Measurements from ENCODE around the gene HARBI1. TPM values are rescaled to one million over a fixed set of nuclear protein-coding genes. Genes with fewer than 3 reads are reported as not detected.

The HARBI1 gene
- total and polyA plus RNA-seq, 9 of the 15 experiments (the other 6 are each of a cell fraction or from before 2014, with no cell fraction given) = 3.5 to 8.4 (median 5.5) TPM

- TF ChIP-seq TFAM (CRISPR knock-in tag; conservative IDR thresholded peaks at IDR 0.05) (no peak), SMARCC2 (IDR thresholded peaks at IDR 0.05; ENCODE audit: low read depth) (peak; percentile 84; the same call in 1 of the 2 replicates), ATF1 (CRISPR knock-in tag; IDR thresholded peaks at IDR 0.05) (no peak), ATF1 (tag; IDR thresholded peaks at IDR 0.05) (no peak), ZSCAN32 (CRISPR knock-in tag; IDR thresholded peaks at IDR 0.05) (no peak), NRF1 (conservative IDR thresholded peaks at IDR 0.05 in 1 of 2, IDR thresholded peaks at IDR 0.05 in 1 of 2) (no peak), NFRKB (IDR thresholded peaks at IDR 0.05; ENCODE audit: low read depth) (no peak), ZNF57 (CRISPR knock-in tag; IDR thresholded peaks at IDR 0.05) (no peak), CBX2 (IDR thresholded peaks at IDR 0.05; ENCODE audit: insufficient read depth, low read length, poor library complexity, severe bottlenecking) (no peak), ZNF79 (CRISPR knock-in tag; IDR thresholded peaks at IDR 0.05; ENCODE audit: low read depth) (no peak), VEZF1 (CRISPR knock-in tag; IDR thresholded peaks at IDR 0.05) (peak; percentile 30; the same call in 1 of the 2 replicates), SAFB2 (IDR thresholded peaks at IDR 0.05; ENCODE audit: borderline replicate concordance, low read depth, low read length, severe bottlenecking) (no peak), ZNF695 (CRISPR knock-in tag; IDR thresholded peaks at IDR 0.05) (no peak), HSF4 (CRISPR knock-in tag; IDR thresholded peaks at IDR 0.05; ENCODE audit: borderline replicate concordance) (no peak), HDGF (IDR thresholded peaks at IDR 0.05) (0 out of 2 replicates have a peak, but pooled peaks have one; percentile 8), KAT8 (IDR thresholded peaks at IDR 0.05; ENCODE audit: low read depth) (no peak), SREBF1 (IDR thresholded peaks at IDR 0.05; ENCODE audit: borderline replicate concordance, low read depth, low read length) (no peak), SMARCE1 (IDR thresholded peaks at IDR 0.05) (peak; percentile 92), PKNOX1 (IDR thresholded peaks at IDR 0.05) (no peak), MCM5 (IDR thresholded peaks at IDR 0.05; ENCODE audit: low read depth) (no peak), BACH1 (tag; IDR thresholded peaks at IDR 0.05) (peak; percentile 58; the same call in 1 of the 2 replicates)
- TF ChIP-seq, protein P1, sequence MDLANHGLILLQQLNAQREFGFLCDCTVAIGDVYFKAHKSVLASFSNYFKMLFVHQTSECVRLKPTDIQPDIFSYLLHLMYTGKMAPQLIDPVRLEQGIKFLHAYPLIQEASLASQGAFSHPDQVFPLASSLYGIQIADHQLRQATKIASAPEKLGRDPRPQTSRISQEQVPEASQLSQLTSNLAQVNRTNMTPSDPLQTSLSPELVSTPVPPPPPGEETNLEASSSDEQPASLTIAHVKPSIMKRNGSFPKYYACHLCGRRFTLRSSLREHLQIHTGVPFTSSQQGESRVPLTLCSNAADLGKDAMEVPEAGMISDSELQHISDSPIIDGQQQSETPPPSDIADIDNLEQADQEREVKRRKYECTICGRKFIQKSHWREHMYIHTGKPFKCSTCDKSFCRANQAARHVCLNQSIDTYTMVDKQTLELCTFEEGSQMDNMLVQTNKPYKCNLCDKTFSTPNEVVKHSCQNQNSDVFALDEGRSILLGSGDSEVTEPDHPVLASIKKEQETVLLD (IDR thresholded peaks at IDR 0.05) = no peak
- TF ChIP-seq, protein P2, sequence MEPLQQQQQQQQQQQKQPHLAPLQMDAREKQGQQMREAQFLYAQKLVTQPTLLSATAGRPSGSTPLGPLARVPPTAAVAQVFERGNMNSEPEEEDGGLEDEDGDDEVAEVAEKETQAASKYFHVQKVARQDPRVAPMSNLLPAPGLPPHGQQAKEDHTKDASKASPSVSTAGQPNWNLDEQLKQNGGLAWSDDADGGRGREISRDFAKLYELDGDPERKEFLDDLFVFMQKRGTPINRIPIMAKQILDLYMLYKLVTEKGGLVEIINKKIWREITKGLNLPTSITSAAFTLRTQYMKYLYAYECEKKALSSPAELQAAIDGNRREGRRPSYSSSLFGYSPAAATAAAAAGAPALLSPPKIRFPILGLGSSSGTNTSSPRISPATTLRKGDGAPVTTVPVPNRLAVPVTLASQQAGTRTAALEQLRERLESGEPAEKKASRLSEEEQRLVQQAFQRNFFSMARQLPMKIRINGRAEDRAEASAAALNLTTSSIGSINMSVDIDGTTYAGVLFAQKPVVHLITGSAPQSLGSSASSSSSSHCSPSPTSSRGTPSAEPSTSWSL (CRISPR knock-in tag; IDR thresholded peaks at IDR 0.05; ENCODE audit: borderline replicate concordance) = no peak
Observed at GRCh38 chr11:46554213-46555147, 62.5 kb downstream of the HARBI1 start (continued).

Measured in K562 (cell line).